Measurements from ENCODE around the gene CDR2.

Gene CDR2

DNA sequence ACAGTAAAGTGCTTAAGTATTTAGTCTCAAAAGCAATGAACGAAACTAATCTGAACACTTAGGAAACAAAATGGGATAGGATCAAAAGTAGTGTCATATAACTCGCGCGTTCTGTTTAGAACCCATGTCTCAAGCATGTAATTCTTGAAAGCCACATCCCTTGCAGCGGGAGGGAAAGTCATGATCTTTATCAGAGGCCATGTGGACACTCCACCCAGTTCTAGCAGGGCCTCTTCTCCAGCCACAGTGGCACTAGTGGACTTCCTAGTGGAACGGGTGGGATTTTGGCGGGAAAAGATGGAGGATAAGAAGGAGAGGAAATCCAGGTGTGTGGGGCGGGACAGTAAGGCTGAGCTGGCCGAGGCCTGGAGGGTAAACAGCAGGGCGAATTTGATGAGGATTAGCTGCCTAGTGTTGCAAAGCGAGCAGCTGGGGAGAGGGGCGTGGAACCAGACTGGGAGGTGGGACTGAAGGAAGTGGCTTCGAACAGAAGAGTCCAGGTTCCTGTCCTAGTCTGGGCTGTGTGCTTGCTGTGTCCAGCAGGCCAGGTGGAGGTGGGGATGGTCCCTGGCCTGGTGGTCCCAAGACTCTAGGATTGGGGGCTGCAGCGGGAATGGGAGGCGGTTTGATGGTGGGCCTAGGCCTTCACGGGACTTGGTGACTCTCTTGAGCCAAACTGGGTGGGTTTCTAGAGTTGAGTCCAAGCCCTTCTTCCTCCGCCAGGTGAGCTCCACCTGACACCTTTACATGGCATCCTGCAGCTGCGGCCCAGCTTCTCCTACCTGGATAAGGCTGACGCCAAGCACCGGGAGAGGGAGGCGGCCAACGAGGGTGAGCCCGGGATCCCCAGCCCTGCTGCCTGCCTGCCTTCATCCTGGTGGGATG is 61.3 kb downstream of the CDR2 start:
- TF ChIP-seq, protein P1, sequence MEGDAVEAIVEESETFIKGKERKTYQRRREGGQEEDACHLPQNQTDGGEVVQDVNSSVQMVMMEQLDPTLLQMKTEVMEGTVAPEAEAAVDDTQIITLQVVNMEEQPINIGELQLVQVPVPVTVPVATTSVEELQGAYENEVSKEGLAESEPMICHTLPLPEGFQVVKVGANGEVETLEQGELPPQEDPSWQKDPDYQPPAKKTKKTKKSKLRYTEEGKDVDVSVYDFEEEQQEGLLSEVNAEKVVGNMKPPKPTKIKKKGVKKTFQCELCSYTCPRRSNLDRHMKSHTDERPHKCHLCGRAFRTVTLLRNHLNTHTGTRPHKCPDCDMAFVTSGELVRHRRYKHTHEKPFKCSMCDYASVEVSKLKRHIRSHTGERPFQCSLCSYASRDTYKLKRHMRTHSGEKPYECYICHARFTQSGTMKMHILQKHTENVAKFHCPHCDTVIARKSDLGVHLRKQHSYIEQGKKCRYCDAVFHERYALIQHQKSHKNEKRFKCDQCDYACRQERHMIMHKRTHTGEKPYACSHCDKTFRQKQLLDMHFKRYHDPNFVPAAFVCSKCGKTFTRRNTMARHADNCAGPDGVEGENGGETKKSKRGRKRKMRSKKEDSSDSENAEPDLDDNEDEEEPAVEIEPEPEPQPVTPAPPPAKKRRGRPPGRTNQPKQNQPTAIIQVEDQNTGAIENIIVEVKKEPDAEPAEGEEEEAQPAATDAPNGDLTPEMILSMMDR (IDR thresholded peaks at IDR 0.05; ENCODE audit: control insufficient read depth, insufficient read depth, low read depth, low read length, missing control alignments): no peak
- DNase-seq (ENCODE audit: low read depth): no peak
- H3K4me3 ChIP-seq (ENCODE audit: control insufficient read depth, low read depth, low read length): no peak overlapping the region

GRCh38 chr16:22311520-22311919 is 62.9 kb downstream of the CDR2 start:
- TF ChIP-seq, protein P1 (IDR thresholded peaks at IDR 0.05; ENCODE audit: control insufficient read depth, insufficient read depth, low read depth, low read length, missing control alignments): no peak
- no peak for DNase-seq (ENCODE audit: low read depth)
- no peak overlapping the region for H3K4me3 ChIP-seq (ENCODE audit: control insufficient read depth, low read depth, low read length)

GRCh38 chr16:22308824-22309520 is 65.4 kb downstream of the CDR2 start:
- DNase-seq (ENCODE audit: low read depth): no peak
- H3K4me3 ChIP-seq (ENCODE audit: control insufficient read depth, low read depth, low read length): no peak overlapping the region
- TF ChIP-seq, protein P1 (IDR thresholded peaks at IDR 0.05; ENCODE audit: control insufficient read depth, insufficient read depth, low read depth, low read length, missing control alignments): no peak

GRCh38 chr16:22307838-22308237 is 66.6 kb downstream of the CDR2 start:
- DNase-seq (ENCODE audit: low read depth): no peak
- TF ChIP-seq, protein P1 (IDR thresholded peaks at IDR 0.05; ENCODE audit: control insufficient read depth, insufficient read depth, low read depth, low read length, missing control alignments): no peak

GRCh38 chr16:22306788-22307187 is 67.6 kb downstream of the CDR2 start:
- DNase-seq (ENCODE audit: low read depth): no peak
- TF ChIP-seq, protein P1 (IDR thresholded peaks at IDR 0.05; ENCODE audit: control insufficient read depth, insufficient read depth, low read depth, low read length, missing control alignments): no peak

More at GRCh38 chr16:22307838-22308237, 66.6 kb downstream of the CDR2 start:
- H3K4me3 ChIP-seq (ENCODE audit: control insufficient read depth, low read depth, low read length): no peak overlapping the region

DNA sequence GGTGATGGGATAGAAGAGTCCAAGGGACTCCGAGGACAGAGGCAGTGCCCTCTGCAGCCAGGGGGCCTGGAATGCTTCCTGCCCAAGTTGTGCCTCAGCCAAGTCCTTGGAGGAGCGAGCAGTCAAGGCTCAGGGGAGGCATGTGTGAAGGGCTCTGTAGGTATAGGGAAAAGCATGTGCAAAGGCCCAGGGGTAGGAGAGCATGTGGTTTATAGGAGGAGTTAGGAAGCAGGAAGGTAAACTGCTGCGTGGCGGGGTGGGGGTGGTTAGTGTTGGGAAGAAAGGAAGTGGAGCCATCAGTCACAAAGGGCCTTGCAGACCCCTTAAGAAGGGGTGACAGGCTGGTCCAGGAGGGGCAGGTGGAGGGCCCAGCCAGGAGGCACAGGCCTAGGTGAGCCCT is 70.0 kb downstream of the CDR2 start:
- TF ChIP-seq, protein P1 (IDR thresholded peaks at IDR 0.05; ENCODE audit: control insufficient read depth, insufficient read depth, low read depth, low read length, missing control alignments): no peak

More at GRCh38 chr16:22306788-22307187, 67.6 kb downstream of the CDR2 start:
- H3K4me3 ChIP-seq (ENCODE audit: control insufficient read depth, low read depth, low read length): no peak overlapping the region

More for the DNA sequence above, 70.0 kb downstream of the CDR2 start:
- no peak overlapping the region for H3K4me3 ChIP-seq (ENCODE audit: control insufficient read depth, low read depth, low read length)
- DNase-seq (ENCODE audit: low read depth): no peak

All from AG09309 (cell line).